Astrocyte (in vitro differentiated cells and primary cell): ENCODE results near the gene GM2A.

Source experiments
- EZH2 ChIP-seq: IDR thresholded peaks from 2 replicates; pipeline ENCODE4 v1.6.1; 2012; ENCODE audit warnings: mild to moderate bottlenecking, low read length, inconsistent platforms; ENCODE audit not compliant: insufficient read depth
- TF ChIP-seq, protein P1 (sequence below): IDR thresholded peaks from 2 replicates; pipeline ENCODE4 v1.5.1; 2011; ENCODE audit warnings: low read depth, mild to moderate bottlenecking, inconsistent platforms, low read length, moderate library complexity; ENCODE audit not compliant: insufficient read depth

- TF ChIP-seq, protein P1, sequence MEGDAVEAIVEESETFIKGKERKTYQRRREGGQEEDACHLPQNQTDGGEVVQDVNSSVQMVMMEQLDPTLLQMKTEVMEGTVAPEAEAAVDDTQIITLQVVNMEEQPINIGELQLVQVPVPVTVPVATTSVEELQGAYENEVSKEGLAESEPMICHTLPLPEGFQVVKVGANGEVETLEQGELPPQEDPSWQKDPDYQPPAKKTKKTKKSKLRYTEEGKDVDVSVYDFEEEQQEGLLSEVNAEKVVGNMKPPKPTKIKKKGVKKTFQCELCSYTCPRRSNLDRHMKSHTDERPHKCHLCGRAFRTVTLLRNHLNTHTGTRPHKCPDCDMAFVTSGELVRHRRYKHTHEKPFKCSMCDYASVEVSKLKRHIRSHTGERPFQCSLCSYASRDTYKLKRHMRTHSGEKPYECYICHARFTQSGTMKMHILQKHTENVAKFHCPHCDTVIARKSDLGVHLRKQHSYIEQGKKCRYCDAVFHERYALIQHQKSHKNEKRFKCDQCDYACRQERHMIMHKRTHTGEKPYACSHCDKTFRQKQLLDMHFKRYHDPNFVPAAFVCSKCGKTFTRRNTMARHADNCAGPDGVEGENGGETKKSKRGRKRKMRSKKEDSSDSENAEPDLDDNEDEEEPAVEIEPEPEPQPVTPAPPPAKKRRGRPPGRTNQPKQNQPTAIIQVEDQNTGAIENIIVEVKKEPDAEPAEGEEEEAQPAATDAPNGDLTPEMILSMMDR: no peak
- TF ChIP-seq EZH2: no peak
These were observed 28.1 kb downstream of the GM2A start for GRCh38 chr5:151281001-151281639.
